HEK293 (cell line): Measurements from ENCODE around the gene KPTN.
A peak's percentile ranks its signal among the peaks of the same experiment; 100 is the strongest.

Experiments used
- BCL11A ChIP-seq: fragments of 450-650 bp; formaldehyde crosslinking; IDR thresholded peaks from 2 replicates; pipeline ENCODE4 v1.5.1; 2016; ENCODE audit warnings: low read depth, missing biosample characterization, missing genetic modification characterization
- CTCF ChIP-seq: fragments of 450-650 bp; formaldehyde crosslinking; IDR thresholded peaks from 2 replicates; pipeline ENCODE4 v1.5.1; 2016; ENCODE audit warnings: missing biosample characterization, missing genetic modification characterization
- GLI2 ChIP-seq: fragments of 450-650 bp; formaldehyde crosslinking; IDR thresholded peaks from 2 replicates; pipeline ENCODE4; 2017; ENCODE audit warnings: missing biosample characterization, missing genetic modification characterization, low read depth, borderline replicate concordance
- INSM2 ChIP-seq: fragments of 450-650 bp; formaldehyde crosslinking; IDR thresholded peaks from 2 replicates; pipeline ENCODE4 v1.5.1; 2016; ENCODE audit warnings: missing biosample characterization, missing genetic modification characterization
- PRDM10 ChIP-seq: fragments of 450-650 bp; formaldehyde crosslinking; IDR thresholded peaks from 2 replicates; pipeline ENCODE4 v1.5.1; 2016; ENCODE audit warnings: missing biosample characterization, missing genetic modification characterization
- SP7 ChIP-seq: fragments of 450-650 bp; formaldehyde crosslinking; IDR thresholded peaks from 2 replicates; pipeline ENCODE4 v1.5.1; 2016; ENCODE audit warnings: missing biosample characterization, missing genetic modification characterization
- WT1 ChIP-seq: fragments of 450-650 bp; formaldehyde crosslinking; IDR thresholded peaks from 2 replicates; pipeline ENCODE4 v1.5.1; 2016; ENCODE audit warnings: missing biosample characterization, missing genetic modification characterization
- YY2 ChIP-seq: fragments of 450-650 bp; formaldehyde crosslinking; IDR thresholded peaks from 2 replicates; pipeline ENCODE4 v1.5.1; 2016; ENCODE audit warnings: missing biosample characterization, missing genetic modification characterization
- ZBTB21 ChIP-seq: fragments of 450-650 bp; formaldehyde crosslinking; IDR thresholded peaks from 2 replicates; pipeline ENCODE4 v1.5.1; 2017; ENCODE audit warnings: missing biosample characterization, missing genetic modification characterization
- ZFHX2 ChIP-seq: fragments of 450-650 bp; formaldehyde crosslinking; conservative IDR thresholded peaks from 2 replicates; pipeline ENCODE4 v1.5.1; 2016; ENCODE audit warnings: missing biosample characterization, missing genetic modification characterization
- ZFP69B ChIP-seq: fragments of 450-650 bp; formaldehyde crosslinking; IDR thresholded peaks from 2 replicates; pipeline ENCODE4 v1.5.1; 2016; ENCODE audit warnings: missing biosample characterization, missing genetic modification characterization
- ZNF121 ChIP-seq: fragments of 450-650 bp; formaldehyde crosslinking; IDR thresholded peaks from 2 replicates; pipeline ENCODE4 v1.5.1; 2016; ENCODE audit warnings: missing biosample characterization, missing genetic modification characterization
- ZNF221 ChIP-seq: fragments of 450-650 bp; formaldehyde crosslinking; IDR thresholded peaks from 2 replicates; pipeline ENCODE4 v1.5.1; 2017; ENCODE audit warnings: missing biosample characterization, missing genetic modification characterization, borderline replicate concordance
- ZNF24 ChIP-seq: fragments of 450-650 bp; formaldehyde crosslinking; IDR thresholded peaks from 2 replicates; pipeline ENCODE4 v1.5.1; 2016; ENCODE audit warnings: missing biosample characterization, missing genetic modification characterization
- ZNF302 ChIP-seq: fragments of 450-650 bp; formaldehyde crosslinking; IDR thresholded peaks from 2 replicates; pipeline ENCODE4 v1.5.1; 2016; ENCODE audit warnings: missing biosample characterization, missing genetic modification characterization, low read depth
- ZNF416 ChIP-seq: fragments of 450-650 bp; formaldehyde crosslinking; IDR thresholded peaks from 2 replicates; pipeline ENCODE4 v1.5.1; 2016; ENCODE audit warnings: missing biosample characterization, missing genetic modification characterization
- ZNF529 ChIP-seq: fragments of 450-650 bp; formaldehyde crosslinking; IDR thresholded peaks from 2 replicates; pipeline ENCODE4 v1.5.1; 2017; ENCODE audit warnings: missing genetic modification characterization, missing biosample characterization; ENCODE audit not compliant: insufficient replicate concordance
- ZNF580 ChIP-seq: fragments of 450-650 bp; formaldehyde crosslinking; IDR thresholded peaks from 2 replicates; pipeline ENCODE4 v1.5.1; 2016; ENCODE audit warnings: missing biosample characterization, missing genetic modification characterization
- ZNF629 ChIP-seq: fragments of 450-650 bp; formaldehyde crosslinking; IDR thresholded peaks from 2 replicates; pipeline ENCODE4 v1.5.1; 2017; ENCODE audit warnings: missing biosample characterization, missing genetic modification characterization
- ZNF768 ChIP-seq: fragments of 450-650 bp; formaldehyde crosslinking; IDR thresholded peaks from 2 replicates; pipeline ENCODE4 v1.5.1; 2018; ENCODE audit warnings: missing biosample characterization, mild to moderate bottlenecking, missing genetic modification characterization
- ZNF791 ChIP-seq: fragments of 450-650 bp; formaldehyde crosslinking; IDR thresholded peaks from 2 replicates; pipeline ENCODE4 v1.5.1; 2016; ENCODE audit warnings: missing biosample characterization, missing genetic modification characterization
- TF ChIP-seq, protein P1 (sequence below): fragments of 450-650 bp; formaldehyde crosslinking; IDR thresholded peaks from 2 replicates; pipeline ENCODE4 v1.5.1; 2016; ENCODE audit warnings: missing biosample characterization, missing genetic modification characterization
- TF ChIP-seq, protein P2 (sequence below): sonication (generic); formaldehyde crosslinking; IDR thresholded peaks from 2 replicates; pipeline ENCODE4 v1.8.1; 2022; ENCODE audit warnings: mild to moderate bottlenecking, moderate library complexity, missing genetic modification reagents

The KPTN gene

GRCh38 chr19:47471733-47472457, 12.1 kb downstream of the KPTN start, which contains the start of gene SLC8A2 (continued):
- TF ChIP-seq ZNF580 (0 out of 2 replicates have a peak, but pooled peaks have one; percentile 68), WT1 (tag by site-specific recombination) (peak; percentile 43; the same call in 1 of the 2 replicates), PRDM10 (tag by site-specific recombination) (0 out of 2 replicates have a peak, but pooled peaks have one; percentile 34), ZNF302 (tag by site-specific recombination) (no peak), ZNF221 (tag by site-specific recombination) (0 out of 2 replicates have a peak, but pooled peaks have one; percentile 68), ZFHX2 (tag by site-specific recombination) (peak; percentile 69), SP7 (tag by site-specific recombination) (peak; percentile 89), ZNF768 (tag by site-specific recombination) (peak; percentile 25; the same call in 1 of the 2 replicates), CTCF (tag by site-specific recombination) (no peak), BCL11A (tag by site-specific recombination) (peak; percentile 67; the same call in 1 of the 2 replicates), ZNF791 (tag by site-specific recombination) (no peak), ZNF24 (tag by site-specific recombination) (peak; percentile 88), ZNF121 (tag by site-specific recombination) (no peak), ZNF629 (tag by site-specific recombination) (peak; percentile 44; the same call in 1 of the 2 replicates), YY2 (tag by site-specific recombination) (0 out of 2 replicates have a peak, but pooled peaks have one; percentile 51), ZNF529 (tag by site-specific recombination) (no peak), INSM2 (no peak), ZNF416 (tag by site-specific recombination) (peak; percentile 60; the same call in 1 of the 2 replicates), ZBTB21 (tag by site-specific recombination) (no peak; the same call in 1 of the 2 replicates), ZFP69B (tag by site-specific recombination) (0 out of 2 replicates have a peak, but pooled peaks have one; percentile 66), GLI2 (tag by site-specific recombination) (no peak)
- TF ChIP-seq, protein P1, sequence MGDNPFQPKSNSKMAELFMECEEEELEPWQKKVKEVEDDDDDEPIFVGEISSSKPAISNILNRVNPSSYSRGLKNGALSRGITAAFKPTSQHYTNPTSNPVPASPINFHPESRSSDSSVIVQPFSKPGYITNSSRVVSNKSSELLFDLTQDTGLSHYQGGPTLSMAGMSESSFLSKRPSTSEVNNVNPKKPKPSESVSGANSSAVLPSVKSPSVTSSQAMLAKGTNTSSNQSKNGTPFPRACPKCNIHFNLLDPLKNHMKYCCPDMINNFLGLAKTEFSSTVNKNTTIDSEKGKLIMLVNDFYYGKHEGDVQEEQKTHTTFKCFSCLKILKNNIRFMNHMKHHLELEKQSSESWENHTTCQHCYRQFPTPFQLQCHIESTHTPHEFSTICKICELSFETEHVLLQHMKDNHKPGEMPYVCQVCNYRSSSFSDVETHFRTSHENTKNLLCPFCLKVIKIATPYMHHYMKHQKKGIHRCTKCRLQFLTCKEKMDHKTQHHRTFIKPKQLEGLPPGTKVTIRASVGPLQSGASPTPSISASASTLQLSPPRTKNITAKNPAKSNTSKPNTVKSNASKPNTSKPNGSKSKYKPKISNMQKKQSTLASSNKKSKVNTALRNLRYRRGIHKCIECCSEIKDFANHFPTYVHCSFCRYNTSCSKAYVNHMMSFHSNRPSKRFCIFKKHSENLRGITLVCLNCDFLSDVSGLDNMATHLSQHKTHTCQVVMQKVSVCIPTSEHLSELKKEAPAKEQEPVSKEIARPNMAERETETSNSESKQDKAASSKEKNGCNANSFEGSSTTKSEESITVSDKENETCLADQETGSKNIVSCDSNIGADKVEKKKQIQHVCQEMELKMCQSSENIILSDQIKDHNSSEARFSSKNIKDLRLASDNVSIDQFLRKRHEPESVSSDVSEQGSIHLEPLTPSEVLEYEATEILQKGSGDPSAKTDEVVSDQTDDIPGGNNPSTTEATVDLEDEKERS: 0 out of 2 replicates have a peak, but pooled peaks have one; percentile 23
- TF ChIP-seq, protein P2, sequence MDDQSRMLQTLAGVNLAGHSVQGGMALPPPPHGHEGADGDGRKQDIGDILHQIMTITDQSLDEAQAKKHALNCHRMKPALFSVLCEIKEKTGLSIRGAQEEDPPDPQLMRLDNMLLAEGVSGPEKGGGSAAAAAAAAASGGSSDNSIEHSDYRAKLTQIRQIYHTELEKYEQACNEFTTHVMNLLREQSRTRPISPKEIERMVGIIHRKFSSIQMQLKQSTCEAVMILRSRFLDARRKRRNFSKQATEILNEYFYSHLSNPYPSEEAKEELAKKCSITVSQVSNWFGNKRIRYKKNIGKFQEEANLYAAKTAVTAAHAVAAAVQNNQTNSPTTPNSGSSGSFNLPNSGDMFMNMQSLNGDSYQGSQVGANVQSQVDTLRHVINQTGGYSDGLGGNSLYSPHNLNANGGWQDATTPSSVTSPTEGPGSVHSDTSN (CRISPR knock-in tag): no peak
